DOHH2 (cell line): ENCODE results near the gene WAC.

ENCODE experiments used
- CTCF ChIP-seq: fragments of 200-600 bp; sonication (generic); IDR thresholded peaks from one replicate; pipeline ENCODE4 v1.5.1; 2014; ENCODE audit warnings: antibody characterized with exemption, mild to moderate bottlenecking, low read depth, low read length; ENCODE audit not compliant: poor library complexity, severe bottlenecking
- EZH2phosphoT487 ChIP-seq: fragments of 200-600 bp; sonication (generic); IDR thresholded peaks from 2 replicates; pipeline ENCODE4 v1.6.1; 2017; ENCODE audit warnings: borderline replicate concordance, mild to moderate bottlenecking, antibody characterized with exemption, low read length, moderate library complexity, mixed read lengths

GRCh38 chr10:28628184-28628893 lies 95.4 kb downstream of the WAC start:
- TF ChIP-seq CTCF = peak; percentile 89
- no peak for TF ChIP-seq EZH2phosphoT487
